Large intestine (tissue), 12 donors: Measurements from ENCODE around the gene ROBO2. TPM values are rescaled to one million over a fixed set of nuclear protein-coding genes. Genes with fewer than 3 reads are reported as not detected.

Experiments
- DNase-seq, 2 donors: peaks; one replicate each; pipeline versions ENCODE4 v3.0.0 to v3.0.0-alpha.2; 2013
- H3K27ac ChIP-seq: one replicate; pipeline ENCODE4 v1.5.1; 2013; ENCODE audit warnings: low read length
- H3K27me3 ChIP-seq: 2 replicates; pipeline ENCODE4 v1.6.1; 2013; ENCODE audit warnings: low read length; ENCODE audit not compliant: control insufficient read depth, insufficient read depth
- H3K36me3 ChIP-seq: 2 replicates; pipeline ENCODE4 v1.6.1; 2013; ENCODE audit warnings: low read length; ENCODE audit not compliant: control insufficient read depth, insufficient read depth
- H3K4me1 ChIP-seq: one replicate; pipeline ENCODE4 v1.6.1; 2013; ENCODE audit warnings: low read length; ENCODE audit not compliant: control insufficient read depth, insufficient read depth
- H3K4me3 ChIP-seq: one replicate; pipeline ENCODE4 v1.5.1; 2013; ENCODE audit warnings: low read length
- H3K9me3 ChIP-seq: one replicate; pipeline ENCODE4 v1.6.1; 2013; ENCODE audit warnings: mild to moderate bottlenecking, low read depth, low read length, moderate library complexity; ENCODE audit not compliant: control insufficient read depth
- WGBS: methylation state at CpG from one replicate; pipeline ENCODE4 v1.1.5; 2013; ENCODE audit warnings: low lambda C conversion rate; ENCODE audit not compliant: insufficient coverage; 5-methylcytosine and 5-hydroxymethylcytosine counted together
- long read RNA-seq, 11 donors: transcript quantifications; one replicate each; lab custom pipeline, GENCODE V29; 2026
- polyA plus RNA-seq: library from polyadenylated mRNA; unstranded; fragments of 120-200 nt; gene quantifications from one replicate; pipeline ENCODE4 v1.2.1, GENCODE V29; 2013

ROBO2 gene
- 9.6 TPM for polyA plus RNA-seq
- long read RNA-seq, donor 1, partial matches to known transcripts = 0 of 1 reads
- long read RNA-seq, donor 1, other reads (novel, unspliced or antisense) = 0 of 1 reads
- long read RNA-seq, donor 2, partial matches to known transcripts = 5 of 5 reads
- long read RNA-seq, donor 2, other reads (novel, unspliced or antisense) = 0 of 5 reads
- long read RNA-seq, donor 3 = 0 reads
- long read RNA-seq, donor 4 = 0 reads
- long read RNA-seq, donor 5, full-length matches to known transcripts = 1 of 6 reads
- long read RNA-seq, donor 5, partial matches to known transcripts = 5 of 6 reads
- long read RNA-seq, donor 5, other reads (novel, unspliced or antisense) = 0 of 6 reads
- long read RNA-seq, donor 6 = 0 reads
- long read RNA-seq, donor 7 = 0 reads
- long read RNA-seq, donor 8, full-length matches to known transcripts = 2 of 7 reads
- long read RNA-seq, donor 8, partial matches to known transcripts = 5 of 7 reads
- long read RNA-seq, donor 8, other reads (novel, unspliced or antisense) = 0 of 7 reads
- long read RNA-seq, donor 9 = 0 reads
- long read RNA-seq, donor 10 = 0 reads
- long read RNA-seq, donor 11, full-length matches to known transcripts = 1 of 7 reads
- long read RNA-seq, donor 11, partial matches to known transcripts = 6 of 7 reads
- long read RNA-seq, donor 11, other reads (novel, unspliced or antisense) = 0 of 7 reads

- WGBS = no CpG with 5 or more reads among the region's 54 CpGs
- H3K27me3 ChIP-seq = peaks cover 4% of the 10 kb centered on the region
- H3K36me3 ChIP-seq = no peaks in the 10 kb centered on the region
- H3K9me3 ChIP-seq = no peaks in the 10 kb centered on the region
- peak within 1 kb of the TSS; percentile 71 for H3K4me3 ChIP-seq
- H3K27ac ChIP-seq = peak within 1 kb of the TSS; percentile 58
- DNase-seq = peak; percentile 40 to 77
- peaks cover 6% of the 10 kb centered on the region for H3K4me1 ChIP-seq
These were observed at the start of gene ROBO2 for GRCh38 chr3:77039606-77040171. Gene ROBO2, plus strand, starts transcription at chr3:77040099. Its CDS starts 687 bp downstream, at chr3:77040786.

- Histone ChIP-seq H3K27me3 (no peaks in the 10 kb centered on the region), H3K36me3 (no peaks in the 10 kb centered on the region), H3K4me1 (no peaks in the 10 kb centered on the region), H3K4me3 (no peak overlapping the region), H3K27ac (no peak overlapping the region), H3K9me3 (no peaks in the 10 kb centered on the region)
- WGBS = no CpG with 5 or more reads among the region's 5 CpGs
- DNase-seq = no peak
These were observed 49.3 kb upstream of the ROBO2 start for GRCh38 chr3:76990606-76991005.

GRCh38 chr3:76991165-76991564 is 48.7 kb upstream of the ROBO2 start:
- no peak for DNase-seq
- no peaks in the 10 kb centered on the region for H3K9me3 ChIP-seq
- WGBS = no CpG with 5 or more reads among the region's 3 CpGs

GRCh38 chr3:76997733-76998132 is 42.2 kb upstream of the ROBO2 start:
- no peaks in the 10 kb centered on the region for H3K36me3 ChIP-seq
- no peaks in the 10 kb centered on the region for H3K4me1 ChIP-seq
- no peaks in the 10 kb centered on the region for H3K27me3 ChIP-seq
- DNase-seq = no peak
- H3K27ac ChIP-seq = no peak overlapping the region
- no peak overlapping the region for H3K4me3 ChIP-seq
- H3K9me3 ChIP-seq = no peaks in the 10 kb centered on the region
- no CpG with 5 or more reads among the region's 2 CpGs for WGBS

More at GRCh38 chr3:76991165-76991564, 48.7 kb upstream of the ROBO2 start:
- H3K4me1 ChIP-seq = no peaks in the 10 kb centered on the region
- no peaks in the 10 kb centered on the region for H3K36me3 ChIP-seq
- no peak overlapping the region for H3K4me3 ChIP-seq
- no peak overlapping the region for H3K27ac ChIP-seq
- H3K27me3 ChIP-seq = no peaks in the 10 kb centered on the region

GRCh38 chr3:76998555-76998954 is 41.3 kb upstream of the ROBO2 start:
- H3K36me3 ChIP-seq = no peaks in the 10 kb centered on the region
- DNase-seq = no peak

GRCh38 chr3:77001062-77001701 is 38.7 kb upstream of the ROBO2 start:
- Histone ChIP-seq H3K36me3 (no peaks in the 10 kb centered on the region), H3K4me1 (no peaks in the 10 kb centered on the region), H3K27ac (no peak overlapping the region), H3K27me3 (no peaks in the 10 kb centered on the region), H3K9me3 (no peaks in the 10 kb centered on the region), H3K4me3 (no peak overlapping the region)
- DNase-seq = no peak
- 79% methylated on average over 2 of the region's 5 CpGs for WGBS

More at GRCh38 chr3:76998555-76998954, 41.3 kb upstream of the ROBO2 start:
- no peaks in the 10 kb centered on the region for H3K27me3 ChIP-seq
- no peak overlapping the region for H3K4me3 ChIP-seq
- H3K4me1 ChIP-seq = no peaks in the 10 kb centered on the region
- no peak overlapping the region for H3K27ac ChIP-seq
- WGBS = no CpG with 5 or more reads among the region's 3 CpGs
- no peaks in the 10 kb centered on the region for H3K9me3 ChIP-seq

GRCh38 chr3:77014226-77014625 is 25.7 kb upstream of the ROBO2 start:
- no peaks in the 10 kb centered on the region for H3K27me3 ChIP-seq
- H3K27ac ChIP-seq = no peak overlapping the region
- WGBS = no CpG with 5 or more reads among the region's 7 CpGs
- no peaks in the 10 kb centered on the region for H3K9me3 ChIP-seq
- no peak overlapping the region for H3K4me3 ChIP-seq
- DNase-seq = no peak
- no peaks in the 10 kb centered on the region for H3K36me3 ChIP-seq
- no peaks in the 10 kb centered on the region for H3K4me1 ChIP-seq

- WGBS = 100% methylated on average over 1 of the region's 1 CpG
- no peak overlapping the region for H3K27ac ChIP-seq
These were observed 14.4 kb upstream of the ROBO2 start for GRCh38 chr3:77025471-77025870.

GRCh38 chr3:77026904-77027634 is 12.8 kb upstream of the ROBO2 start:
- Histone ChIP-seq H3K27me3 (no peaks in the 10 kb centered on the region), H3K4me3 (no peak overlapping the region), H3K27ac (no peak overlapping the region), H3K36me3 (no peaks in the 10 kb centered on the region), H3K9me3 (no peaks in the 10 kb centered on the region), H3K4me1 (no peaks in the 10 kb centered on the region)
- WGBS = 60% methylated on average over 2 of the region's 5 CpGs
- no peak for DNase-seq

More at GRCh38 chr3:77025471-77025870, 14.4 kb upstream of the ROBO2 start:
- no peaks in the 10 kb centered on the region for H3K4me1 ChIP-seq
- H3K9me3 ChIP-seq = no peaks in the 10 kb centered on the region
- no peaks in the 10 kb centered on the region for H3K27me3 ChIP-seq
- H3K4me3 ChIP-seq = no peak overlapping the region
- no peak for DNase-seq
- H3K36me3 ChIP-seq = no peaks in the 10 kb centered on the region
